Osteocyte (in vitro differentiated cells): ENCODE data around the gene BATF3. TPM values are rescaled to one million over a fixed set of nuclear protein-coding genes. Genes with fewer than 3 reads are reported as not detected.
"Not testable (repeated sequence)": the region's sequence is repeated elsewhere in the genome, so short reads cannot be mapped to it uniquely, and the experiment has no call there.

ENCODE experiments used
- DNase-seq: peaks from one replicate; pipeline ENCODE4 v3.0.0; 2021; ENCODE audit warnings: mixed read lengths; ENCODE audit not compliant: unreplicated experiment; ENCODE audit errors: extremely low spot score
- H3K27ac Mint-ChIP-seq: one replicate; pipeline ENCODE4 v1.8.0; 2021; ENCODE audit warnings: mild to moderate bottlenecking, mixed read lengths; ENCODE audit not compliant: unreplicated experiment
- H3K27me3 Mint-ChIP-seq: one replicate; pipeline ENCODE4 v1.8.0; 2021; ENCODE audit warnings: mixed read lengths; ENCODE audit not compliant: unreplicated experiment
- H3K36me3 Mint-ChIP-seq: one replicate; pipeline ENCODE4 v1.8.0; 2021; ENCODE audit warnings: mixed read lengths; ENCODE audit not compliant: unreplicated experiment
- H3K4me1 Mint-ChIP-seq: one replicate; pipeline ENCODE4 v1.8.0; 2021; ENCODE audit warnings: mixed read lengths; ENCODE audit not compliant: unreplicated experiment
- H3K4me3 Mint-ChIP-seq: one replicate; pipeline ENCODE4 v1.8.0; 2021; ENCODE audit warnings: mild to moderate bottlenecking, moderate library complexity, mixed read lengths; ENCODE audit not compliant: unreplicated experiment
- H3K9me3 Mint-ChIP-seq: one replicate; pipeline ENCODE4 v1.8.0; 2021; ENCODE audit warnings: mixed read lengths; ENCODE audit not compliant: unreplicated experiment
- total RNA-seq: library from RNA; stranded (reverse); gene quantifications from 2 replicates; pipeline ENCODE4 v1.2.1, GENCODE V29; 2021
- TF ChIP-seq, protein P1 (sequence below): fragments of 200-600 bp; sonication (generic); IDR thresholded peaks from 2 replicates; pipeline ENCODE4 v1.5.0; 2021; ENCODE audit warnings: antibody characterized with exemption, mild to moderate bottlenecking, moderate library complexity

Gene BATF3
- total RNA-seq, 1 donor from 2014 or later = 0.56 TPM

DNA sequence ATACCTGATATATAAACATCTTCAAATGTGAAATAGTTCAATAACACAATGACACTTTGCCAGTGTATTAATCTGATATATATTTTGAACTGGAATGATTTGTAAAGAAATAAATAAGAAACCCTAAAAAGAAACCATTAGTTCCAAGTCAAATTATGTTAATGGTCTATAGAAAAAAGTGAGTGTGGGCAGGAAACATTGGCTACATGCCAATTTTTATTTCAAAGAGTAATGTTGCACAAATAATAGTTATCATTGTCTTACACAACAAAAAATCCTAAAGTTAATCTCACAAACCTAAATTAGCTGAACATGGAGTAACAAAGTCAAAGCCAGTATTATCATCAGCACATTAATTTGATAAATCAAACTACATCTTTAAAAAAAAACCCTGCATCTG, 37.9 kb upstream of the BATF3 start:
- TF ChIP-seq, protein P1, sequence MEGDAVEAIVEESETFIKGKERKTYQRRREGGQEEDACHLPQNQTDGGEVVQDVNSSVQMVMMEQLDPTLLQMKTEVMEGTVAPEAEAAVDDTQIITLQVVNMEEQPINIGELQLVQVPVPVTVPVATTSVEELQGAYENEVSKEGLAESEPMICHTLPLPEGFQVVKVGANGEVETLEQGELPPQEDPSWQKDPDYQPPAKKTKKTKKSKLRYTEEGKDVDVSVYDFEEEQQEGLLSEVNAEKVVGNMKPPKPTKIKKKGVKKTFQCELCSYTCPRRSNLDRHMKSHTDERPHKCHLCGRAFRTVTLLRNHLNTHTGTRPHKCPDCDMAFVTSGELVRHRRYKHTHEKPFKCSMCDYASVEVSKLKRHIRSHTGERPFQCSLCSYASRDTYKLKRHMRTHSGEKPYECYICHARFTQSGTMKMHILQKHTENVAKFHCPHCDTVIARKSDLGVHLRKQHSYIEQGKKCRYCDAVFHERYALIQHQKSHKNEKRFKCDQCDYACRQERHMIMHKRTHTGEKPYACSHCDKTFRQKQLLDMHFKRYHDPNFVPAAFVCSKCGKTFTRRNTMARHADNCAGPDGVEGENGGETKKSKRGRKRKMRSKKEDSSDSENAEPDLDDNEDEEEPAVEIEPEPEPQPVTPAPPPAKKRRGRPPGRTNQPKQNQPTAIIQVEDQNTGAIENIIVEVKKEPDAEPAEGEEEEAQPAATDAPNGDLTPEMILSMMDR = no peak
- Mint-ChIP-seq H3K4me1 (peaks cover 1% of the 10 kb centered on the region), H3K27ac (no peak overlapping the region), H3K27me3 (no peaks in the 10 kb centered on the region), H3K4me3 (no peak overlapping the region), H3K36me3 (peaks cover 17% of the 10 kb centered on the region), H3K9me3 (peaks cover 6% of the 10 kb centered on the region)
- DNase-seq = no peak

- H3K4me1 Mint-ChIP-seq = peaks cover 1% of the 10 kb centered on the region
- no peak overlapping the region for H3K4me3 Mint-ChIP-seq
- TF ChIP-seq, protein P1 = no peak
- peaks cover 7% of the 10 kb centered on the region for H3K36me3 Mint-ChIP-seq
- H3K9me3 Mint-ChIP-seq = no peaks in the 10 kb centered on the region
- no peaks in the 10 kb centered on the region for H3K27me3 Mint-ChIP-seq
- no peak overlapping the region for H3K27ac Mint-ChIP-seq
- DNase-seq = no peak
Observed at GRCh38 chr1:212733109-212733508, 33.5 kb upstream of the BATF3 start.

DNA sequence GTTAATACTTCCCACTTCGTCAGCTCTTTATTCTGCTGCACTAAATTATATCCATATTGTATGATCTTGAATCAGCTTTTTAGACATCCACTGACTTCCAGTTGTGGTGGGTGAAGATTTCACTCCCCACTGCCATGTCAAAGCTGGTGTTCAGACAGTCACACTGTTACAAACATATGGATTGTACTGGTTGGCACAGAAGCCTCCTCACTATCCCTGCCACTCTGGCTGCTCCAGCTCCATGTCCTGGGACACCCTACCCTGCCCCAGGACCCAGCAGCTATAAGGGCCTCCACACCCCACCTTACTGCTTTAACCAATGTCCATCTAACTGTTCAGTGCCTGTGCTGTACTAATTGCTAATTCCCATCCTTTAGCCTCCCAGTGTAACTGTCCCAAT, 32.0 kb upstream of the BATF3 start:
- TF ChIP-seq, protein P1 = no peak
- Mint-ChIP-seq H3K27me3 (no peaks in the 10 kb centered on the region), H3K27ac (no peak overlapping the region), H3K9me3 (no peaks in the 10 kb centered on the region), H3K4me1 (no peaks in the 10 kb centered on the region), H3K4me3 (no peak overlapping the region), H3K36me3 (peaks cover 7% of the 10 kb centered on the region)
- DNase-seq = no peak

- no peaks in the 10 kb centered on the region for H3K4me1 Mint-ChIP-seq
- TF ChIP-seq, protein P1 = no peak
- H3K4me3 Mint-ChIP-seq = no peak overlapping the region
- no peaks in the 10 kb centered on the region for H3K27me3 Mint-ChIP-seq
- no peak for DNase-seq
- H3K9me3 Mint-ChIP-seq = no peaks in the 10 kb centered on the region
- H3K27ac Mint-ChIP-seq = no peak overlapping the region
- no peaks in the 10 kb centered on the region for H3K36me3 Mint-ChIP-seq
Observed at GRCh38 chr1:212728606-212729005, 29.0 kb upstream of the BATF3 start.

DNA sequence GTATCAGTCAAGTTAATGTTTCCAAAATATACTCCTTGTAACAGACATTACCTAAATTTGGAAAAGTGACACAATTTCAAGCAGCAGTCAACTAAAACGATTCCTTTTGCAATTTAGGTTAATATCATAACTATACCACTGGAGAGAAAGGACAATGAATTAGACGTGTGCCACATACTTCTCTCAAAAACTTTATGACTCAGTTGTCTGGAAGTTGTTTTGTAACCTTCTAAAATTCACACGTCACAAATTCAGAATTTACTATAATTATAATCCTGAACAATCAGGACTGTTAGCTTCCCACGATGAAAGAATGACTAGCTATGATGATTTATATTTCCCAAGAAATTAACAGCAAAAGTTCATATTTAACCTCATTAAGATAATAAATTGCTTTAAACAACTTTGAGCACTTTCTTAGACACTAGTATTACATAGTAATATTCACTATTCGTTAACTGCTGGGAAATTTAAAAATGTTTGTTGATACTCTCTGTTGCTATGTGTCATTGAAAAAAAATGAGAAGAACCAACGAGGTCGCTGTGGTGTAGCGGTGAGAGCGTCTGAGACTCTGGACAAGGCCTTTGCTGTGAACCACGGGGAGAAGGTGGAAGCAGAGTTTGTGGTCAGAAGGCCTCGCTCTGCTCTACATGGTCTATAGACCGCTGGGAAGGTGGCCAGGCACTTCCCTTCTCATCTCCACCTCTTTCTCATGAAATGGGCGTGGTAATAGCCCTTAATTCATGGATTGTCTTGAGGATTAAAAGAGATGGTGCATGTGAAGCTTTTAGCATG, 27.9 kb upstream of the BATF3 start:
- Mint-ChIP-seq H3K4me1 (no peaks in the 10 kb centered on the region), H3K27ac (no peak overlapping the region), H3K4me3 (no peak overlapping the region), H3K9me3 (no peaks in the 10 kb centered on the region), H3K27me3 (no peaks in the 10 kb centered on the region), H3K36me3 (no peaks in the 10 kb centered on the region)
- TF ChIP-seq, protein P1 = no peak
- DNase-seq = no peak

GRCh38 chr1:212724679-212725078, 25.0 kb upstream of the BATF3 start:
- H3K27ac Mint-ChIP-seq, H3K27me3 Mint-ChIP-seq, DNase-seq, H3K4me3 Mint-ChIP-seq, H3K9me3 Mint-ChIP-seq, H3K36me3 Mint-ChIP-seq, H3K4me1 Mint-ChIP-seq: not testable (repeated sequence)
